ENCODE measurements around the gene ANO2. TPM values are rescaled to one million over a fixed set of nuclear protein-coding genes. Genes with fewer than 3 reads are reported as not detected.

ANO2 gene
- total RNA-seq, 4 donors from 2014 or later: 2.0 to 9.8 (median 4.9) TPM

GRCh38 chr12:5748027-5748426 is 197.0 kb downstream of the ANO2 start:
- Histone ChIP-seq H3K4me1 (no peaks in the 10 kb centered on the region), H3K27ac (no peak overlapping the region), H3K9me3 (no peaks in the 10 kb centered on the region), H3K27me3 (no peaks in the 10 kb centered on the region), H3K36me3 (no peaks in the 10 kb centered on the region), H3K4me3 (no peak overlapping the region)
- no peak for DNase-seq
- intact Hi-C loops (cut with DNase I; ENCODE audit: low total_unique reads) (no loop called here), in situ Hi-C loops (cut with MboI; ENCODE audit: low sequenced_read_pairs in 4 of 4) (no loop called here)
- no peak for ATAC-seq
- TF ChIP-seq POLR2A (IDR thresholded peaks at IDR 0.05): no peak
- no peak for TF ChIP-seq CTCF (IDR thresholded peaks at IDR 0.05 in 4 of 5, conservative IDR thresholded peaks at IDR 0.05 in 1 of 5)

GRCh38 chr12:5746917-5747316 is 198.1 kb downstream of the ANO2 start:
- no peak for TF ChIP-seq POLR2A (IDR thresholded peaks at IDR 0.05)
- no peak for TF ChIP-seq CTCF (IDR thresholded peaks at IDR 0.05 in 4 of 5, conservative IDR thresholded peaks at IDR 0.05 in 1 of 5)
- no peak overlapping the region for H3K4me3 ChIP-seq

GRCh38 chr12:5746036-5746908 is 198.8 kb downstream of the ANO2 start:
- no peaks in the 10 kb centered on the region for H3K4me1 ChIP-seq
- in situ Hi-C loops (cut with MboI; ENCODE audit: low sequenced_read_pairs in 4 of 4): no loop called here
- H3K27ac ChIP-seq: no peak overlapping the region

More at GRCh38 chr12:5746917-5747316, 198.1 kb downstream of the ANO2 start:
- Histone ChIP-seq H3K9me3 (no peaks in the 10 kb centered on the region), H3K4me1 (no peaks in the 10 kb centered on the region), H3K36me3 (no peaks in the 10 kb centered on the region), H3K27me3 (no peaks in the 10 kb centered on the region), H3K27ac (no peak overlapping the region)
- intact Hi-C loops (cut with DNase I; ENCODE audit: low total_unique reads) (no loop called here), in situ Hi-C loops (cut with MboI; ENCODE audit: low sequenced_read_pairs in 4 of 4) (no loop called here)
- DNase-seq: no peak
- no peak for ATAC-seq

GRCh38 chr12:5745251-5745888 is 199.7 kb downstream of the ANO2 start:
- Histone ChIP-seq H3K27ac (no peak overlapping the region), H3K4me3 (no peak overlapping the region), H3K36me3 (no peaks in the 10 kb centered on the region), H3K4me1 (no peaks in the 10 kb centered on the region), H3K9me3 (no peaks in the 10 kb centered on the region), H3K27me3 (no peaks in the 10 kb centered on the region)
- ATAC-seq: peak; percentile 61 to 74
- in situ Hi-C loops (cut with MboI; ENCODE audit: low sequenced_read_pairs in 4 of 4) (no loop called here), intact Hi-C loops (cut with DNase I; ENCODE audit: low total_unique reads) (no loop called here)
- TF ChIP-seq POLR2A (IDR thresholded peaks at IDR 0.05) (no peak), CTCF (IDR thresholded peaks at IDR 0.05 in 4 of 5, conservative IDR thresholded peaks at IDR 0.05 in 1 of 5) (peak in 2 of 5 experiments; percentile 46 to 65)
- DNase-seq: peak; percentile 23 to 50

More at GRCh38 chr12:5746036-5746908, 198.8 kb downstream of the ANO2 start:
- ATAC-seq: no peak
- intact Hi-C loops (cut with DNase I; ENCODE audit: low total_unique reads): no loop called here
- no peaks in the 10 kb centered on the region for H3K9me3 ChIP-seq
- no peak for TF ChIP-seq CTCF (IDR thresholded peaks at IDR 0.05 in 4 of 5, conservative IDR thresholded peaks at IDR 0.05 in 1 of 5)
- no peak for TF ChIP-seq POLR2A (IDR thresholded peaks at IDR 0.05)
- H3K36me3 ChIP-seq: no peaks in the 10 kb centered on the region
- DNase-seq: no peak
- no peaks in the 10 kb centered on the region for H3K27me3 ChIP-seq
- no peak overlapping the region for H3K4me3 ChIP-seq
